Mesenchymal stem cell (in vitro differentiated cells and primary cell): ENCODE data around the gene C2orf78.
"Not testable (repeated sequence)": the region's sequence is repeated elsewhere in the genome, so short reads cannot be mapped to it uniquely, and the experiment has no call there.

Source experiments
- DNase-seq: peaks from one replicate; pipeline ENCODE4 v3.0.0-alpha.2; 2013
- H2AFZ ChIP-seq: one replicate; pipeline ENCODE4 v1.6.1; 2013; ENCODE audit warnings: low read depth, mild to moderate bottlenecking, control low read depth, inconsistent platforms, low read length, moderate library complexity
- H2AK5ac ChIP-seq: 2 replicates; pipeline ENCODE4 v1.6.1; 2013; ENCODE audit warnings: low read length, moderate library complexity, mild to moderate bottlenecking, inconsistent platforms; ENCODE audit not compliant: severe bottlenecking
- H2BK120ac ChIP-seq: one replicate; pipeline ENCODE4 v1.6.1; 2013; ENCODE audit warnings: low read depth, mild to moderate bottlenecking, inconsistent platforms, low read length, moderate library complexity
- H2BK12ac ChIP-seq, 2 experiments: one replicate each; pipeline ENCODE4 v1.6.1; 2013; ENCODE audit warnings: inconsistent platforms in 2 of 2, low read length in 2 of 2, mild to moderate bottlenecking in 2 of 2, moderate library complexity in 2 of 2, control low read depth in 1 of 2
- H2BK15ac ChIP-seq: one replicate; pipeline ENCODE4 v1.6.1; 2013; ENCODE audit warnings: mild to moderate bottlenecking, low read depth, inconsistent platforms; ENCODE audit not compliant: poor library complexity, severe bottlenecking
- H2BK5ac ChIP-seq: 2 replicates; pipeline ENCODE4 v1.6.1; 2013; ENCODE audit warnings: low read depth, mild to moderate bottlenecking, low read length, control low read depth, inconsistent platforms; ENCODE audit not compliant: poor library complexity, severe bottlenecking
- H3K14ac ChIP-seq, 2 experiments: one replicate each; pipeline ENCODE4 v1.6.1; 2013; ENCODE audit warnings: inconsistent platforms in 2 of 2, low read length in 2 of 2, control low read depth in 1 of 2, mild to moderate bottlenecking in 1 of 2, moderate library complexity in 1 of 2
- H3K18ac ChIP-seq, 2 experiments: one replicate each; pipeline ENCODE4 v1.6.1; 2013; ENCODE audit warnings: inconsistent platforms in 2 of 2, low read length in 2 of 2, control low read depth in 1 of 2, low read depth in 1 of 2, mild to moderate bottlenecking in 1 of 2
- H3K23ac ChIP-seq, 2 experiments: one replicate each; pipeline ENCODE4 v1.6.1; 2013; ENCODE audit warnings: inconsistent platforms in 2 of 2, low read length in 2 of 2, mild to moderate bottlenecking in 2 of 2, moderate library complexity in 2 of 2, control low read depth in 1 of 2
- H3K27ac ChIP-seq: 2 replicates; pipeline ENCODE4 v1.5.1; 2013; ENCODE audit warnings: mild to moderate bottlenecking, moderate library complexity, low read length, control low read depth, inconsistent platforms; ENCODE audit not compliant: poor library complexity, severe bottlenecking
- H3K27me3 ChIP-seq, 2 experiments: 2 replicates each; pipeline versions ENCODE4 v1.6.1 to v1.7.0; 2013; ENCODE audit warnings: low read length in 2 of 2, mild to moderate bottlenecking in 2 of 2, moderate library complexity in 2 of 2, control low read depth in 1 of 2, inconsistent platforms in 1 of 2; ENCODE audit not compliant: control insufficient read depth in 1 of 2, insufficient read depth in 1 of 2
- H3K36me3 ChIP-seq, 2 experiments: 2 replicates each; pipeline versions ENCODE4 v1.6.1 to v1.7.0; 2013; ENCODE audit warnings: low read length in 2 of 2, control low read depth in 1 of 2, inconsistent platforms in 1 of 2, low read depth in 1 of 2, mild to moderate bottlenecking in 1 of 2; ENCODE audit not compliant: insufficient read depth in 2 of 2, control insufficient read depth in 1 of 2
- H3K4ac ChIP-seq, 2 experiments: one replicate each; pipeline ENCODE4 v1.6.1; 2013; ENCODE audit warnings: inconsistent platforms in 2 of 2, low read length in 2 of 2, mild to moderate bottlenecking in 2 of 2, moderate library complexity in 2 of 2, control low read depth in 1 of 2, low read depth in 1 of 2
- H3K4me1 ChIP-seq: 2 replicates; pipeline ENCODE4 v1.6.1; 2013; ENCODE audit warnings: low read depth, low read length, control low read depth; ENCODE audit not compliant: control insufficient read depth, insufficient read depth
- H3K4me2 ChIP-seq: 2 replicates; pipeline ENCODE4 v1.6.1; 2013; ENCODE audit warnings: low read length, mild to moderate bottlenecking, inconsistent platforms; ENCODE audit not compliant: poor library complexity, severe bottlenecking
- H3K4me3 ChIP-seq, 2 experiments: 2 replicates each; pipeline versions ENCODE4 v1.5.1 to v1.7.0; 2013; ENCODE audit warnings: low read length in 2 of 2, mild to moderate bottlenecking in 2 of 2, control low read depth in 1 of 2, low read depth in 1 of 2; ENCODE audit not compliant: insufficient read depth in 1 of 2
- H3K79me1 ChIP-seq: replicated peaks from 2 replicates; pipeline ENCODE4 v1.6.1; 2013; ENCODE audit warnings: mild to moderate bottlenecking, control low read depth, low read length, inconsistent platforms; ENCODE audit not compliant: poor library complexity, severe bottlenecking
- H3K9ac ChIP-seq: 2 replicates; pipeline ENCODE4 v1.7.0; 2013; ENCODE audit warnings: mild to moderate bottlenecking, low read length, moderate library complexity
- H3K9me3 ChIP-seq: 2 replicates; pipeline ENCODE4 v1.7.0; 2013; ENCODE audit warnings: mild to moderate bottlenecking, low read length; ENCODE audit not compliant: control insufficient read depth
- H4K8ac ChIP-seq: one replicate; pipeline ENCODE4 v1.6.1; 2013; ENCODE audit warnings: inconsistent platforms, mild to moderate bottlenecking, low read length, moderate library complexity
- H4K91ac ChIP-seq: one replicate; pipeline ENCODE4 v1.6.1; 2013; ENCODE audit warnings: mild to moderate bottlenecking, low read length, inconsistent platforms
- WGBS: methylation state at CpG from one replicate; pipeline ENCODE4 v1.1.7; 2013; ENCODE audit warnings: mixed read lengths; 5-methylcytosine and 5-hydroxymethylcytosine counted together

The C2orf78 gene

GRCh38 chr2:73779467-73780236, 4.3 kb upstream of the C2orf78 start, which contains the start of gene DUSP11:
TSS of gene DUSP11 (minus strand) at chr2:73780103. CDS start at chr2:73779974, 129 bp downstream.
- WGBS = under 1% methylated on average over 40 of the region's 40 CpGs
- Histone ChIP-seq H3K4me1 (peaks cover 8% of the 10 kb centered on the region), H3K4me2 (peak within 1 kb of the TSS; percentile 55), H4K8ac (peak within 1 kb of the TSS; percentile 99), H2BK15ac (peak within 1 kb of the TSS; percentile 80), H3K4me3 (peak within 1 kb of the TSS; percentile 92 to 96), H3K9me3 (no peaks in the 10 kb centered on the region), H3K14ac (peak within 1 kb of the TSS in 1 of 2 experiments; percentile 98), H4K91ac (peak within 1 kb of the TSS; percentile 64), H3K9ac (peak within 1 kb of the TSS; percentile 98), H3K79me1 (peaks cover 2% of the 10 kb centered on the region), H2BK5ac (peak within 1 kb of the TSS; percentile 95), H3K27ac (peak within 1 kb of the TSS; percentile 80), H2AK5ac (peak within 1 kb of the TSS; percentile 72), H3K18ac (peak within 1 kb of the TSS; percentile 98 to 99), H3K27me3 (no peaks in the 10 kb centered on the region), H2AFZ (peak within 1 kb of the TSS; percentile 97), H3K4ac (peak within 1 kb of the TSS; percentile 73 to 98), H2BK120ac (peak within 1 kb of the TSS; percentile 22), H2BK12ac (peak within 1 kb of the TSS in 1 of 2 experiments; percentile 47), H3K23ac (peak within 1 kb of the TSS in 1 of 2 experiments; percentile 75), H3K36me3 (peaks cover 3 to 29% of the 10 kb centered on the region in 2 experiments)
- DNase-seq = peak; percentile 95

GRCh38 chr2:73780237-73780582, 3.8 kb upstream of the C2orf78 start:
- H3K9ac ChIP-seq = peak overlapping the region; percentile 98
- no peak overlapping the region for H2AK5ac ChIP-seq
- no peak overlapping the region for H2BK5ac ChIP-seq
- no peak overlapping the region for H4K91ac ChIP-seq
- no peak for DNase-seq
- H3K4me1 ChIP-seq = peaks cover 8% of the 10 kb centered on the region
- no peak overlapping the region for H2AFZ ChIP-seq
- H2BK15ac ChIP-seq = no peak overlapping the region
- H3K79me1 ChIP-seq = peaks cover 2% of the 10 kb centered on the region
- no peak overlapping the region for H3K14ac ChIP-seq
- H2BK12ac ChIP-seq = no peak overlapping the region
- H3K4ac ChIP-seq = no peak overlapping the region
- no peaks in the 10 kb centered on the region for H3K9me3 ChIP-seq
- H3K18ac ChIP-seq = no peak overlapping the region
- no peak overlapping the region for H3K4me2 ChIP-seq
- WGBS = 0% methylated on average over 3 of the region's 7 CpGs
- H3K27me3 ChIP-seq = no peaks in the 10 kb centered on the region
- no peak overlapping the region for H2BK120ac ChIP-seq
- H4K8ac ChIP-seq = no peak overlapping the region
- peak overlapping the region in 1 of 2 experiments; percentile 92 for H3K4me3 ChIP-seq
- H3K23ac ChIP-seq = no peak overlapping the region
- H3K36me3 ChIP-seq = peaks cover 3 to 23% of the 10 kb centered on the region in 2 experiments
- H3K27ac ChIP-seq = no peak overlapping the region

- DNase-seq, H3K9me3 ChIP-seq, H2BK5ac ChIP-seq, H2BK12ac ChIP-seq, H3K14ac ChIP-seq, H3K4me1 ChIP-seq, H3K27ac ChIP-seq, H3K36me3 ChIP-seq, H3K4ac ChIP-seq, H2BK15ac ChIP-seq, H3K9ac ChIP-seq, H3K4me2 ChIP-seq, H3K23ac ChIP-seq, H2AFZ ChIP-seq, H2AK5ac ChIP-seq, H3K79me1 ChIP-seq, H3K4me3 ChIP-seq, H3K27me3 ChIP-seq: not testable (repeated sequence)
- H3K18ac ChIP-seq = peak overlapping the region in 1 of 2 experiments; percentile 21
- peak overlapping the region; percentile 60 for H4K8ac ChIP-seq
- WGBS = 65% methylated on average over 13 of the region's 15 CpGs
- H2BK120ac ChIP-seq = peak overlapping the region; percentile 73
- H4K91ac ChIP-seq = peak overlapping the region; percentile 50
Observed at GRCh38 chr2:73783402-73783801, 581 bp upstream of the C2orf78 start.

DNA sequence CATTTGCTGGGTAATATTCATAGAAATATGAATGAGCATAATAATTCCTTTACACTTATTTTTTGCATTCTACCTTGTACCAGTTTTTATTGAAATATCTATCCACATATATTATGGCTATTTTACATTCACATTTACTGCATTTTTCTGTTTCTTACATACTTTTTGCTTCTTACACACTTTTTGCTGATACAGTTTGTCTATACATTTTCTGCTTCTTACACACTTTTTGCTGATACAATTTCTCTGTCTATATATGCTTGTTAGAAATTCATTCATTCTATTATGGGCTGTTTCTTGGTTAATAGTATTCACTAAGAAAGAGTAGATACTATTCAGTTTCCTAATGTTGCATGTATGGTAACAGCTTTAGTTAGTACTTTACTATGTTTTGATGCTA, 27.9 kb downstream of the C2orf78 start:
- Histone ChIP-seq H2BK15ac (no peak overlapping the region), H3K79me1 (no peaks in the 10 kb centered on the region), H2AK5ac (no peak overlapping the region), H3K27me3 (peaks cover 25 to 45% of the 10 kb centered on the region in 2 experiments), H3K9ac (no peak overlapping the region), H3K9me3 (no peaks in the 10 kb centered on the region), H3K36me3 (no peaks in the 10 kb centered on the region), H3K27ac (no peak overlapping the region), H2AFZ (no peak overlapping the region), H3K23ac (no peak overlapping the region), H3K4me3 (no peak overlapping the region), H3K4me1 (no peaks in the 10 kb centered on the region), H3K18ac (no peak overlapping the region), H2BK12ac (no peak overlapping the region), H4K91ac (no peak overlapping the region), H3K14ac (no peak overlapping the region), H4K8ac (no peak overlapping the region), H2BK120ac (no peak overlapping the region), H2BK5ac (no peak overlapping the region), H3K4me2 (no peak overlapping the region), H3K4ac (no peak overlapping the region)
- DNase-seq = no peak
